ENCODE data around the gene KCNK16.

- no peak for TF ChIP-seq CTCF (IDR thresholded peaks at IDR 0.05)
- no peak for TF ChIP-seq POLR2A (IDR thresholded peaks at IDR 0.05)
Observed at GRCh38 chr6:39268721-39269120, 53.8 kb downstream of the KCNK16 start.
